ENCODE measurements around the gene PACS1.

The PACS1 gene

DNA sequence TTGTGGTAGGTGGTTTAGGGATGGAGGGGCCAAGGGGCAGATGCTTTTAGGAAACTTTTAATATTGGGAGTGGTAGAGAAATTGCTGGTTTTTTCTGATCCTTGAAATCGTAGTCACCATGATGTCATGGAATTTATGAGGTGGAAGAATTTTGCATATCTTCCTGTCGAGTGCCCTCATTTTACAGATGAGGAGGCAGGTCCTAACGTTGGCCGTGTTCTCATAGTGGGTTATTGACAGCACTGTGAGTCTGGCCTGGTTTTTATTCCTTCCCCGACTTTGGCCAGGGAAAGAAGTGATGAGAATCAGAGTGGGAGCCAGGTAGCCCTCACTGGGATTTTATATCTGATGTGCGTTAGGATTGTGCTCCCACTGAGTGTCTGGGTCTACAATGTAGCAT is 8.8 kb upstream of the PACS1 start:
- H3K27ac ChIP-seq: no peak overlapping the region
- H3K36me3 ChIP-seq: peaks cover 91 to 97% (median 96%) of the 10 kb centered on the region in 3 donors
- no peak for TF ChIP-seq CTCF (IDR thresholded peaks at IDR 0.05)
- no peak overlapping the region for H3K4me3 ChIP-seq
- intact Hi-C loops (cut with DNase I; ENCODE audit: low total_unique reads): no loop called here
- H3K27me3 ChIP-seq: no peaks in the 10 kb centered on the region
- DNase-seq: no peak
- no peaks in the 10 kb centered on the region for H3K9me3 ChIP-seq
- H3K4me1 ChIP-seq: no peaks in the 10 kb centered on the region

DNA sequence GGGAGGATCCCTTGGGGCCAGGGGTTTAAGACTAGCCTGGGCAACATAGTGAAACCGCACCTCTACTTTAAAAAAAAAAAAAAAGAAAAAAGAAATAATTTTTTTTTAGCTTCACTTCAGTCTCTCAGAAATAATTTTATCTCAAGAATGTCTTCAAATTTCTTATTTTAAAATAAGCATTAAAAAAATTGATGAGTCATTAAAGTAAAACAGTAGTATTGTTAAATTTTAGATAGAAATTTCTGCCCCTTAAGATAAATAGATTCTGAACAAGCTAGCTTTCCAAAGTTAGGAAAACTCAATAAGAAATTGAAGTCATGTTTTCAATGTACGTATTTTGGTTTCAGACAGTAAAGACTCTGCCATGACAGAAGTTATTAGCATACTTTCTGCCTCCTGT is 7.7 kb upstream of the PACS1 start:
- Histone ChIP-seq H3K27ac (no peak overlapping the region), H3K27me3 (no peaks in the 10 kb centered on the region), H3K9me3 (no peaks in the 10 kb centered on the region), H3K4me1 (no peaks in the 10 kb centered on the region), H3K4me3 (no peak overlapping the region), H3K36me3 (peaks cover 91 to 97% (median 96%) of the 10 kb centered on the region in 3 donors)
- no peak for TF ChIP-seq CTCF (IDR thresholded peaks at IDR 0.05)
- DNase-seq: no peak
- intact Hi-C loops (cut with DNase I; ENCODE audit: low total_unique reads): no loop called here

DNA sequence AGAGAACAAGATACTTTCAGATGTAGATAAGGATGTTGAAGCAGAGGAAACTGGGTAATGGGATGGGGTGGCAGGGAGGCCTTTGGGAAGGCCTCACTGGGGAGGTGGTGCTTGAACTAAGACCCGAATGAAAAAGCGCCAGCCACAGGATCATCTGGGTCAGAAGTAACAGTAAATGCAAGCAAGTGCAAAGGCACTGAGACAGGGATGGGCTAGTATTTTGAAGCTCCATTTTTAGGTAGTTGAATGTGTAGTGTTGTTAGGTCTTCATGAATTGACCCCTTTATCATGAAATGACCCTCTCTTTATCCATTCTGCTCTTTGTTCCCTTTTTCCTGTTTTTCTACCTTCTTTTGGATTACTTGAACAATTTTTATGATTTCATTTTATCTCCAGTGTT is 6.2 kb upstream of the PACS1 start:
- peaks cover 88 to 94% (median 90%) of the 10 kb centered on the region in 3 donors for H3K36me3 ChIP-seq
- TF ChIP-seq CTCF (IDR thresholded peaks at IDR 0.05): no peak
- intact Hi-C loops (cut with DNase I; ENCODE audit: low total_unique reads): no loop called here
- H3K27ac ChIP-seq: no peak overlapping the region
- peaks cover 2 to 11% (median 8%) of the 10 kb centered on the region in 4 donors for H3K4me1 ChIP-seq
- DNase-seq: no peak
- no peaks in the 10 kb centered on the region for H3K27me3 ChIP-seq
- H3K9me3 ChIP-seq: no peaks in the 10 kb centered on the region
- no peak overlapping the region for H3K4me3 ChIP-seq

DNA sequence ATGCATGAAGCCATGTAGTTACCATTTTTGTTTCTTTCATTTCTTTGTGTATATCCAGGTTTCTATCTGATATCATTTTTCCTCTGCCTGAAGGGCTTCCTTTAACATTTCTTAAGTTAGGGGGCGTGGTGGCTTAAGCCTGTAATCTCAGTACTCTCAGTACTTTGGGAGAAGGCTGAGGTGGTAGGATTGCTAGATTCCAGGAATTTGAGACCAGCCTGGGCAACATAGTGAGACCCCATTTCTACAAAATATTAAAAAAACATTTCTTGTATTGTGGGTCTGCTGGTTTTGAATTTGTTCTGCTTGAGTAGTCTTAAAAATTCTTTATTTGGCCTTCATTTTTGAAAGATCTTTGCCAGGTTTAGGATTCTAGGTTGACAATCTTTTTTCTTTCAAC is 5.5 kb upstream of the PACS1 start:
- intact Hi-C loops (cut with DNase I; ENCODE audit: low total_unique reads): no loop called here
- H3K4me3 ChIP-seq: no peak overlapping the region
- H3K36me3 ChIP-seq: peaks cover 82 to 87% (median 84%) of the 10 kb centered on the region in 3 donors
- H3K9me3 ChIP-seq: no peaks in the 10 kb centered on the region
- peaks cover 5 to 18% (median 14%) of the 10 kb centered on the region in 4 donors for H3K4me1 ChIP-seq
- TF ChIP-seq CTCF (IDR thresholded peaks at IDR 0.05): no peak
- H3K27me3 ChIP-seq: no peaks in the 10 kb centered on the region
- DNase-seq: no peak
- no peak overlapping the region for H3K27ac ChIP-seq

DNA sequence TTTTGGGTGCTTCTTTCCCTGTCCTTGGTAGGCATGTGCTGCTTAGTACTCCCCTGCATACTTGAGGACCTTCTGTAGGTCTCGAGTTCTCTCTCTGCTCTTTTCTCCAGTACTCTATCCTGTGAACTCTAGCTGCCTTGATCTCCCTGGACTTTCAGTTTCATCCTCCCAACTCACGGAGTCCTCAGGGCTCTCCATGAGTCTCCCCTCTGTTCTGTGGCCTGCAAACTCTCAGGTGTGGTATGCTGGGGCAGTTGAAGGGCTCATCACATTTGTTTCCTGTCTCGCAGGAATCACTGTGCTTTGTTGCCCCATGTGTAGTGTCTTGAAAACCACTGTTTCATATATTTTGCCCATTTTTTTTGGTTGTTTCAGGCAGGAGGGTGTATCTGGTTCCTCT is 3.3 kb upstream of the PACS1 start:
- no peak for TF ChIP-seq CTCF (IDR thresholded peaks at IDR 0.05)
- intact Hi-C loops (cut with DNase I; ENCODE audit: low total_unique reads): no loop called here
- H3K4me1 ChIP-seq: peaks cover 5 to 26% (median 21%) of the 10 kb centered on the region in 4 donors
- no peaks in the 10 kb centered on the region for H3K27me3 ChIP-seq
- peaks cover 60 to 65% (median 62%) of the 10 kb centered on the region in 3 donors for H3K36me3 ChIP-seq
- DNase-seq: no peak
- H3K27ac ChIP-seq: no peak overlapping the region
- no peaks in the 10 kb centered on the region for H3K9me3 ChIP-seq
- H3K4me3 ChIP-seq: no peak overlapping the region

DNA sequence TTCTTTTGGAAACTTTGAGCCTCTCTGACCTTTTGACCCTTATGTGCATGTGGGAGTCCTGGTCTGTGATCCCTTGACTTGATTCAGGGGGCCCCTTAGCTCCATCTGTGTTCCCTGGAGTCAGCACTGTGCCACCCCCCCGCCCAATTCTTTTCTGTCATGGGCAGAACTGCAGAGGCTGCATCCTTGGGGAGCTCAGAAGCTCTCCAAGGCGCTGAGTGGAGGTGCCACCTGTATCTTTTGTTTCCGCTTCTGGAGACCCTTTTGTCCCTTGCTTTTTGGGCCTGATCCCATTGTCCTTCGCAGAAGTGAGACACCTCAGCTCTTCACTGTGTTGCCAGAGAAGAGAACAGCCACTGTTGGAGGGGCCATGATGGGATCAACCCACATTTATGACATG is 2.4 kb upstream of the PACS1 start:
- H3K36me3 ChIP-seq: peaks cover 53 to 57% (median 53%) of the 10 kb centered on the region in 3 donors
- peaks cover 5 to 31% (median 25%) of the 10 kb centered on the region in 4 donors for H3K4me1 ChIP-seq
- no peaks in the 10 kb centered on the region for H3K27me3 ChIP-seq
- TF ChIP-seq CTCF (IDR thresholded peaks at IDR 0.05): no peak
- no peak for DNase-seq
- H3K9me3 ChIP-seq: no peaks in the 10 kb centered on the region
- intact Hi-C loops (cut with DNase I; ENCODE audit: low total_unique reads): no loop called here
- no peak overlapping the region for H3K4me3 ChIP-seq
- peak overlapping the region in 1 of 2 donors; percentile 94 for H3K27ac ChIP-seq
